H9 (cell line): ENCODE results near the gene SLC24A3. TPM values are rescaled to one million over a fixed set of nuclear protein-coding genes. Genes with fewer than 3 reads are reported as not detected.

Experiments used
- DNase-seq: peaks from one replicate; pipeline ENCODE4 v3.0.0-alpha.2; 2017
- H2AFZ ChIP-seq: one replicate; pipeline ENCODE4 v1.6.1; 2013; ENCODE audit warnings: mild to moderate bottlenecking, low read length, control low read depth, moderate library complexity
- H2AK5ac ChIP-seq: 2 replicates; pipeline ENCODE4 v1.6.1; 2013; ENCODE audit warnings: low read length, control low read depth, mixed read lengths; ENCODE audit not compliant: insufficient read length
- H2BK120ac ChIP-seq: one replicate; pipeline ENCODE4 v1.6.1; 2013; ENCODE audit warnings: low read depth, mild to moderate bottlenecking, low read length, control low read depth, inconsistent platforms; ENCODE audit not compliant: poor library complexity, severe bottlenecking
- H2BK12ac ChIP-seq: 2 replicates; pipeline ENCODE4 v1.6.1; 2013; ENCODE audit warnings: low read length, control low read depth, mixed read lengths, low read depth; ENCODE audit not compliant: insufficient read length
- H2BK15ac ChIP-seq: 2 replicates; pipeline ENCODE4 v1.6.1; 2013; ENCODE audit warnings: low read depth, low read length, control low read depth
- H2BK20ac ChIP-seq: one replicate; pipeline ENCODE4 v1.6.1; 2013; ENCODE audit warnings: low read depth, mild to moderate bottlenecking, low read length, control low read depth, inconsistent platforms; ENCODE audit not compliant: poor library complexity, severe bottlenecking
- H2BK5ac ChIP-seq: 2 replicates; pipeline ENCODE4 v1.6.1; 2013; ENCODE audit warnings: low read length, control low read depth, mixed read lengths; ENCODE audit not compliant: insufficient read length
- H3K14ac ChIP-seq: 2 replicates; pipeline ENCODE4 v1.6.1; 2013; ENCODE audit warnings: low read length, control low read depth; ENCODE audit not compliant: insufficient read depth
- H3K18ac ChIP-seq: 2 replicates; pipeline ENCODE4 v1.6.1; 2013; ENCODE audit warnings: low read depth, mild to moderate bottlenecking, mixed read lengths, low read length, control low read depth; ENCODE audit not compliant: insufficient read length
- H3K23ac ChIP-seq: 2 replicates; pipeline ENCODE4 v1.6.1; 2013; ENCODE audit warnings: low read length, control low read depth, mixed read lengths, low read depth; ENCODE audit not compliant: insufficient read length
- H3K23me2 ChIP-seq: 2 replicates; pipeline ENCODE4 v1.6.1; 2013; ENCODE audit warnings: low read depth, mild to moderate bottlenecking, mixed read lengths, low read length, control low read depth; ENCODE audit not compliant: insufficient read length, poor library complexity, severe bottlenecking
- H3K27ac ChIP-seq: 2 replicates; pipeline ENCODE4 v1.5.1; 2013; ENCODE audit warnings: low read length, control low read depth, mixed read lengths, low read depth; ENCODE audit not compliant: insufficient read length
- H3K27me3 ChIP-seq: 2 replicates; pipeline ENCODE4 v1.6.1; 2013; ENCODE audit warnings: low read length, control low read depth, inconsistent platforms; ENCODE audit not compliant: insufficient read depth
- H3K4ac ChIP-seq: 2 replicates; pipeline ENCODE4 v1.6.1; 2013; ENCODE audit warnings: low read depth, mild to moderate bottlenecking, control low read depth, inconsistent platforms, low read length, moderate library complexity
- H3K4me1 ChIP-seq: 2 replicates; pipeline ENCODE4 v1.6.1; 2013; ENCODE audit warnings: low read length, control low read depth, inconsistent platforms; ENCODE audit not compliant: insufficient read depth
- H3K4me2 ChIP-seq: 2 replicates; pipeline ENCODE4 v1.6.1; 2013; ENCODE audit warnings: low read length, control low read depth, mixed read lengths; ENCODE audit not compliant: insufficient read length, insufficient read depth
- H3K56ac ChIP-seq: 2 replicates; pipeline ENCODE4 v1.6.1; 2013; ENCODE audit warnings: low read depth, mild to moderate bottlenecking, mixed read lengths, low read length, control low read depth; ENCODE audit not compliant: insufficient read length
- H3K79me1 ChIP-seq: 2 replicates; pipeline ENCODE4 v1.6.1; 2013; ENCODE audit warnings: low read depth, mild to moderate bottlenecking, moderate library complexity, low read length, control low read depth, inconsistent platforms; ENCODE audit not compliant: insufficient read depth, poor library complexity, severe bottlenecking
- H3K79me2 ChIP-seq: 2 replicates; pipeline ENCODE4 v1.6.1; 2013; ENCODE audit warnings: low read length, control low read depth, inconsistent platforms; ENCODE audit not compliant: insufficient read depth
- H3K9ac ChIP-seq: 2 replicates; pipeline ENCODE4 v1.6.1; 2013; ENCODE audit warnings: low read length, control low read depth, mixed read lengths; ENCODE audit not compliant: insufficient read length; ENCODE audit errors: extremely low read depth
- H3K9me3 ChIP-seq: one replicate; pipeline ENCODE4 v1.6.1; 2013; ENCODE audit warnings: low read depth, low read length, inconsistent platforms; ENCODE audit not compliant: control insufficient read depth
- H3T11ph ChIP-seq: one replicate; pipeline ENCODE4 v1.6.1; 2013; ENCODE audit warnings: mild to moderate bottlenecking, low read length, control low read depth, inconsistent platforms
- H4K20me1 ChIP-seq: one replicate; pipeline ENCODE4 v1.6.1; 2013; ENCODE audit not compliant: control insufficient read depth, insufficient read length, insufficient read depth
- H4K5ac ChIP-seq: 2 replicates; pipeline ENCODE4 v1.6.1; 2013; ENCODE audit warnings: low read depth, mild to moderate bottlenecking, mixed read lengths, low read length, control low read depth; ENCODE audit not compliant: insufficient read length
- H4K8ac ChIP-seq: replicated peaks from 2 replicates; pipeline ENCODE4 v1.6.1; 2013; ENCODE audit warnings: low read length, control low read depth, mixed read lengths, low read depth; ENCODE audit not compliant: insufficient read length
- H4K91ac ChIP-seq: 2 replicates; pipeline ENCODE4 v1.6.1; 2013; ENCODE audit warnings: low read depth, mild to moderate bottlenecking, moderate library complexity, mixed read lengths, low read length, control low read depth; ENCODE audit not compliant: insufficient read length
- H3K27ac Mint-ChIP-seq, 3 experiments: 2 replicates in 2 of 3; 3 replicates in 1 of 3; pipeline ENCODE4 v1.8.0; 2020 to 2021; ENCODE audit warnings: mixed read lengths in 3 of 3, mild to moderate bottlenecking in 1 of 3, moderate library complexity in 1 of 3
- H3K27me3 Mint-ChIP-seq: 2 replicates; pipeline ENCODE4 v1.8.0; 2021; ENCODE audit warnings: low read depth, mild to moderate bottlenecking, moderate library complexity, mixed read lengths
- H3K36me3 Mint-ChIP-seq, 3 experiments: 2 replicates in 2 of 3; 3 replicates in 1 of 3; pipeline ENCODE4 v1.8.0; 2020 to 2021; ENCODE audit warnings: low read depth in 3 of 3, mixed read lengths in 3 of 3; ENCODE audit not compliant: insufficient read depth in 1 of 3
- H3K4me1 Mint-ChIP-seq, 2 experiments: 2 replicates each; pipeline ENCODE4 v1.8.0; 2020; ENCODE audit warnings: mixed read lengths in 2 of 2
- H3K4me3 Mint-ChIP-seq, 2 experiments: 2 replicates in 1 of 2; 3 replicates in 1 of 2; pipeline ENCODE4 v1.8.0; 2020 to 2021; ENCODE audit warnings: mild to moderate bottlenecking in 2 of 2, mixed read lengths in 2 of 2, moderate library complexity in 1 of 2
- H3K9me3 Mint-ChIP-seq, 2 experiments: 2 replicates in 1 of 2; 3 replicates in 1 of 2; pipeline ENCODE4 v1.8.0; 2020; ENCODE audit warnings: mild to moderate bottlenecking in 2 of 2, mixed read lengths in 2 of 2, moderate library complexity in 1 of 2
- CTCF ChIP-seq: fragments of 200-600 bp; sonication (generic); conservative IDR thresholded peaks from 3 replicates; pipeline ENCODE4 v1.8.0; 2021; ENCODE audit warnings: antibody characterized with exemption, mild to moderate bottlenecking
- total RNA-seq: library from RNA; stranded (reverse); gene quantifications from 2 replicates; pipeline ENCODE4 v1.2.1, GENCODE V29; 2021

The SLC24A3 gene
- total RNA-seq, 1 experiment from 2014 or later: 0.83 TPM

GRCh38 chr20:19170148-19170547 lies 42.3 kb upstream of the SLC24A3 start:
- no peak overlapping the region for H3K23ac ChIP-seq
- no peaks in the 10 kb centered on the region for H3K4me1 ChIP-seq
- H2BK5ac ChIP-seq: no peak overlapping the region
- no peak overlapping the region for H3K4ac ChIP-seq
- no peak overlapping the region for H3K18ac ChIP-seq
- H4K20me1 ChIP-seq: no peaks in the 10 kb centered on the region
- H3K27me3 ChIP-seq: no peaks in the 10 kb centered on the region
- DNase-seq: no peak
- Mint-ChIP-seq H3K27ac (no peak overlapping the region), H3K27me3 (peaks cover 4% of the 10 kb centered on the region; the same call in 1 of the 2 replicates), H3K4me1 (no peaks in the 10 kb centered on the region), H3K36me3 (peaks cover 6 to 21% (median 11%) of the 10 kb centered on the region in 3 experiments; a peak in 5 of 7 replicates), H3K4me3 (no peak overlapping the region), H3K9me3 (peaks cover 21 to 25% of the 10 kb centered on the region in 2 experiments)
- no peak overlapping the region for H2AK5ac ChIP-seq
- no peak overlapping the region for H3K27ac ChIP-seq
- no peak overlapping the region for H2BK20ac ChIP-seq
- H3T11ph ChIP-seq: no peak overlapping the region
- H3K79me2 ChIP-seq: no peaks in the 10 kb centered on the region
- no peak overlapping the region for H2BK15ac ChIP-seq
- no peak overlapping the region for H4K91ac ChIP-seq
- H4K8ac ChIP-seq: no peak overlapping the region
- no peak overlapping the region for H2BK12ac ChIP-seq
- TF ChIP-seq CTCF: no peak
- H3K14ac ChIP-seq: no peak overlapping the region
- H3K23me2 ChIP-seq: no peaks in the 10 kb centered on the region
- H3K9me3 ChIP-seq: no peaks in the 10 kb centered on the region
- H3K9ac ChIP-seq: no peak overlapping the region
- no peak overlapping the region for H2AFZ ChIP-seq
- H3K4me2 ChIP-seq: no peak overlapping the region
- no peaks in the 10 kb centered on the region for H3K79me1 ChIP-seq
- no peak overlapping the region for H4K5ac ChIP-seq
- no peak overlapping the region for H2BK120ac ChIP-seq
- H3K56ac ChIP-seq: no peak overlapping the region
